Mammary epithelial cell (primary cell): ENCODE data around the gene NPHP4.

Experiments
- EZH2 ChIP-seq: IDR thresholded peaks from 2 replicates; pipeline ENCODE4 v1.6.1; 2012; ENCODE audit warnings: low read length, inconsistent platforms, borderline replicate concordance
- TF ChIP-seq, protein P1 (sequence below), 2 donors: IDR thresholded peaks in 1 of 2; conservative IDR thresholded peaks in 1 of 2; 2 replicates each; pipeline ENCODE4 v1.5.1; 2011 to 2012; ENCODE audit warnings: inconsistent platforms in 2 of 2, low read length in 2 of 2, mild to moderate bottlenecking in 2 of 2, control low read depth in 1 of 2, low read depth in 1 of 2; ENCODE audit not compliant: insufficient read depth in 1 of 2; ENCODE audit errors: extremely low read depth in 1 of 2

- TF ChIP-seq, protein P1, sequence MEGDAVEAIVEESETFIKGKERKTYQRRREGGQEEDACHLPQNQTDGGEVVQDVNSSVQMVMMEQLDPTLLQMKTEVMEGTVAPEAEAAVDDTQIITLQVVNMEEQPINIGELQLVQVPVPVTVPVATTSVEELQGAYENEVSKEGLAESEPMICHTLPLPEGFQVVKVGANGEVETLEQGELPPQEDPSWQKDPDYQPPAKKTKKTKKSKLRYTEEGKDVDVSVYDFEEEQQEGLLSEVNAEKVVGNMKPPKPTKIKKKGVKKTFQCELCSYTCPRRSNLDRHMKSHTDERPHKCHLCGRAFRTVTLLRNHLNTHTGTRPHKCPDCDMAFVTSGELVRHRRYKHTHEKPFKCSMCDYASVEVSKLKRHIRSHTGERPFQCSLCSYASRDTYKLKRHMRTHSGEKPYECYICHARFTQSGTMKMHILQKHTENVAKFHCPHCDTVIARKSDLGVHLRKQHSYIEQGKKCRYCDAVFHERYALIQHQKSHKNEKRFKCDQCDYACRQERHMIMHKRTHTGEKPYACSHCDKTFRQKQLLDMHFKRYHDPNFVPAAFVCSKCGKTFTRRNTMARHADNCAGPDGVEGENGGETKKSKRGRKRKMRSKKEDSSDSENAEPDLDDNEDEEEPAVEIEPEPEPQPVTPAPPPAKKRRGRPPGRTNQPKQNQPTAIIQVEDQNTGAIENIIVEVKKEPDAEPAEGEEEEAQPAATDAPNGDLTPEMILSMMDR (conservative IDR thresholded peaks at IDR 0.05 in 1 of 2, IDR thresholded peaks at IDR 0.05 in 1 of 2; ENCODE audit: extremely low read depth in 1 of 2, insufficient read depth in 1 of 2, low read depth in 1 of 2, low read length in 2 of 2) = no peak
- no peak for TF ChIP-seq EZH2
Observed at GRCh38 chr1:5844442-5844841, 147.8 kb downstream of the NPHP4 start.
